H1 (cell line): Measurements from ENCODE around the gene CPXM2. TPM values are rescaled to one million over a fixed set of nuclear protein-coding genes. Genes with fewer than 3 reads are reported as not detected.
A peak's percentile ranks its signal among the peaks of the same experiment; 100 is the strongest.

ENCODE experiments used
- CTCF ChIA-PET: fragments of 300-600 bp; sonication (Branson Sonifier 250); formaldehyde crosslinking; loops from one replicate; lab custom pipeline; 2021; ENCODE audit not compliant: partially characterized antibody; lab: Charles Lee
- POLR2A ChIA-PET: fragments of 300-600 bp; sonication (Branson Sonifier 250); formaldehyde crosslinking; loops from one replicate; lab custom pipeline; 2021; ENCODE audit warnings: inconsistent platforms; ENCODE audit not compliant: partially characterized antibody; lab: Charles Lee
- DNase-seq, 2 experiments: peaks; one replicate each; pipeline versions ENCODE4 v3.0.0 to v3.0.0-alpha.2; 2010 to 2022; ENCODE audit warnings: low spot score in 2 of 2, low read depth in 1 of 2, mixed read lengths in 1 of 2
- FAIRE-seq: peaks from 2 replicates; lab custom pipeline; 2011; peaks lifted over from hg19 to GRCh38; lab: Jason Lieb, UNC
- H2AFZ ChIP-seq: 2 replicates; pipeline ENCODE4 v1.8.1; 2012; ENCODE audit warnings: low read length, inconsistent platforms
- H2AK5ac ChIP-seq: 2 replicates; pipeline ENCODE4 v1.6.1; 2013; ENCODE audit warnings: low read depth, low read length
- H2BK120ac ChIP-seq: replicated peaks from 2 replicates; pipeline ENCODE3; 2013; ENCODE audit warnings: low read depth, low read length, inconsistent platforms
- H2BK12ac ChIP-seq: 2 replicates; pipeline ENCODE4 v1.6.1; 2013; ENCODE audit warnings: low read depth, low read length
- H2BK15ac ChIP-seq: 2 replicates; pipeline ENCODE4 v1.6.1; 2013; ENCODE audit warnings: low read length
- H2BK20ac ChIP-seq: 2 replicates; pipeline ENCODE4 v1.6.1; 2013; ENCODE audit warnings: low read length
- H2BK5ac ChIP-seq: 2 replicates; pipeline ENCODE4 v1.6.1; 2013; ENCODE audit warnings: low read depth, low read length
- H3K14ac ChIP-seq: 2 replicates; pipeline ENCODE4 v1.6.1; 2013; ENCODE audit warnings: inconsistent platforms; ENCODE audit not compliant: insufficient read length
- H3K18ac ChIP-seq: 2 replicates; pipeline ENCODE4 v1.6.1; 2013; ENCODE audit warnings: low read length; ENCODE audit errors: extremely low read depth
- H3K23ac ChIP-seq: 2 replicates; pipeline ENCODE4 v1.6.1; 2013; ENCODE audit warnings: inconsistent platforms; ENCODE audit not compliant: insufficient read length
- H3K23me2 ChIP-seq: 2 replicates; pipeline ENCODE4 v1.6.1; 2013; ENCODE audit warnings: low read depth, low read length
- H3K27ac ChIP-seq: 2 replicates; pipeline ENCODE4 v1.6.1; 2011; ENCODE audit warnings: low read depth, low read length, inconsistent platforms
- H3K27me3 ChIP-seq, 4 experiments: replicated peaks in 1 of 4; 1 replicate in 1 of 4; 2 replicates in 3 of 4; pipeline versions ENCODE4 v1.6.1 to v1.8.1; 2011 to 2013; ENCODE audit warnings: low read length in 3 of 4, mild to moderate bottlenecking in 3 of 4, inconsistent platforms in 2 of 4, mixed read lengths in 2 of 4, moderate library complexity in 1 of 4; ENCODE audit not compliant: control insufficient read depth in 3 of 4, insufficient read depth in 3 of 4; ENCODE audit errors: extremely low read depth in 1 of 4
- H3K36me3 ChIP-seq, 4 experiments: 2 replicates each; pipeline versions ENCODE4 v1.6.1 to v1.8.1; 2011 to 2013; ENCODE audit warnings: mild to moderate bottlenecking in 4 of 4, low read length in 3 of 4, moderate library complexity in 2 of 4, control low read depth in 1 of 4, inconsistent platforms in 1 of 4; ENCODE audit not compliant: insufficient read depth in 4 of 4, control insufficient read depth in 2 of 4
- H3K4ac ChIP-seq: replicated peaks from 2 replicates; pipeline ENCODE3; 2013; ENCODE audit warnings: low read length, low read depth, mixed read lengths, inconsistent platforms; ENCODE audit not compliant: insufficient read length
- H3K4me1 ChIP-seq, 4 experiments: replicated peaks in 1 of 4; 1 replicate in 1 of 4; 2 replicates in 3 of 4; pipeline versions ENCODE4 v1.6.1 to v1.8.1; 2011 to 2013; ENCODE audit warnings: low read length in 3 of 4, inconsistent platforms in 2 of 4, mixed read lengths in 1 of 4; ENCODE audit not compliant: insufficient read depth in 4 of 4, control insufficient read depth in 3 of 4
- H3K4me2 ChIP-seq, 2 experiments: 2 replicates each; pipeline versions ENCODE4 v1.6.1 to v1.8.1; 2011 to 2013; ENCODE audit warnings: low read depth in 2 of 2, low read length in 2 of 2, control low read depth in 1 of 2, inconsistent platforms in 1 of 2, mild to moderate bottlenecking in 1 of 2; ENCODE audit not compliant: insufficient read depth in 1 of 2
- H3K4me3 ChIP-seq, 4 experiments: fragments of 200-600, 300-600 bp in 1 of 4; sonication (generic), shearing (Covaris generic), sonication (Bioruptor Twin) in 1 of 4; 2 replicates each; pipeline versions ENCODE4 v1.5.1 to v1.8.1; 2011 to 2016; ENCODE audit warnings: low read length in 4 of 4, low read depth in 3 of 4, control low read depth in 2 of 4, inconsistent platforms in 2 of 4, mild to moderate bottlenecking in 2 of 4, mixed read lengths in 1 of 4, moderate library complexity in 1 of 4; ENCODE audit not compliant: insufficient read depth in 2 of 4; ENCODE audit errors: extremely low read depth in 1 of 4
- H3K56ac ChIP-seq: replicated peaks from 2 replicates; pipeline ENCODE3; 2013; ENCODE audit warnings: low read depth, mild to moderate bottlenecking, mixed read lengths, low read length, inconsistent platforms; ENCODE audit not compliant: insufficient read length
- H3K79me1 ChIP-seq: 2 replicates; pipeline ENCODE4 v1.6.1; 2013; ENCODE audit warnings: low read depth, low read length, control low read depth
- H3K79me2 ChIP-seq, 2 experiments: 2 replicates each; pipeline versions ENCODE4 v1.6.1 to v1.8.1; 2012 to 2013; ENCODE audit warnings: low read length in 2 of 2, mild to moderate bottlenecking in 2 of 2, inconsistent platforms in 1 of 2; ENCODE audit not compliant: insufficient read depth in 2 of 2, control insufficient read depth in 1 of 2
- H3K9ac ChIP-seq, 4 experiments: replicated peaks in 1 of 4; 1 replicate in 1 of 4; 2 replicates in 3 of 4; pipeline versions ENCODE4 v1.6.1 to v1.8.1; 2011 to 2013; ENCODE audit warnings: low read depth in 3 of 4, low read length in 3 of 4, control low read depth in 2 of 4, mild to moderate bottlenecking in 2 of 4, moderate library complexity in 2 of 4, inconsistent platforms in 1 of 4; ENCODE audit errors: extremely low read depth in 1 of 4
- H3K9me3 ChIP-seq, 2 experiments: 2 replicates each; pipeline versions ENCODE4 v1.6.1 to v1.8.1; 2012 to 2013; ENCODE audit warnings: mild to moderate bottlenecking in 2 of 2, moderate library complexity in 2 of 2, control low read depth in 1 of 2, inconsistent platforms in 1 of 2, low read depth in 1 of 2, low read length in 1 of 2, mixed read lengths in 1 of 2; ENCODE audit not compliant: insufficient read depth in 2 of 2
- H4K20me1 ChIP-seq, 2 experiments: replicated peaks in 1 of 2; 2 replicates each; pipeline versions ENCODE3 to v1.8.1; 2011 to 2013; ENCODE audit warnings: inconsistent platforms in 2 of 2, low read length in 2 of 2, mild to moderate bottlenecking in 1 of 2; ENCODE audit not compliant: insufficient read depth in 2 of 2, control insufficient read depth in 1 of 2
- H4K5ac ChIP-seq: 2 replicates; pipeline ENCODE4 v1.6.1; 2013; ENCODE audit warnings: low read length, low read depth, mixed read lengths, inconsistent platforms; ENCODE audit not compliant: insufficient read length
- H4K8ac ChIP-seq: 2 replicates; pipeline ENCODE4 v1.8.0; 2013; ENCODE audit warnings: mild to moderate bottlenecking, moderate library complexity, low read length, inconsistent platforms; ENCODE audit not compliant: insufficient read depth; ENCODE audit errors: extremely low read depth
- H4K91ac ChIP-seq: replicated peaks from 2 replicates; pipeline ENCODE3; 2013; ENCODE audit warnings: low read length, mixed read lengths, inconsistent platforms; ENCODE audit not compliant: insufficient read length
- JUND ChIP-seq: IDR thresholded peaks from 2 replicates; pipeline ENCODE4 v1.6.1; 2011; ENCODE audit warnings: mild to moderate bottlenecking, improper control_type of control experiment, low read length
- POLR2AphosphoS5 ChIP-seq: IDR thresholded peaks from 2 replicates; pipeline ENCODE4 v1.6.1; 2011; ENCODE audit warnings: low read depth, low read length
- POU5F1 ChIP-seq: IDR thresholded peaks from 2 replicates; pipeline ENCODE4 v1.6.1; 2011; ENCODE audit warnings: low read depth, mild to moderate bottlenecking, low read length, moderate library complexity
- RFX5 ChIP-seq: IDR thresholded peaks from 2 replicates; pipeline ENCODE4 v1.6.1; 2011; ENCODE audit warnings: low read depth, low read length, improper control_type of control experiment, borderline replicate concordance
- RXRA ChIP-seq: IDR thresholded peaks from 2 replicates; pipeline ENCODE4 v1.6.1; 2011; ENCODE audit warnings: low read depth, mild to moderate bottlenecking, low read length, moderate library complexity; ENCODE audit not compliant: insufficient read depth
- SP1 ChIP-seq: IDR thresholded peaks from 2 replicates; pipeline ENCODE4 v1.6.1; 2011; ENCODE audit warnings: low read depth, low read length
- TEAD4 ChIP-seq: IDR thresholded peaks from 2 replicates; pipeline ENCODE4 v1.6.1; 2012; ENCODE audit warnings: low read depth, low read length, inconsistent platforms, mixed read lengths
- WGBS, 2 experiments: shearing (Covaris generic) in 1 of 2; methylation state at CpG; one replicate each; pipeline versions ENCODE4 v1.1.6 to v1.1.7; 2013 to 2015; ENCODE audit warnings: low lambda C conversion rate in 2 of 2, mixed read lengths in 2 of 2, inconsistent platforms in 1 of 2, low coverage in 1 of 2, missing lambda C conversion rate in 1 of 2; ENCODE audit not compliant: insufficient replicate concordance in 2 of 2, insufficient coverage in 1 of 2, insufficient read length in 1 of 2; ENCODE audit errors: extremely low coverage in 1 of 2, missing lambda C conversion rate in 1 of 2; 5-methylcytosine and 5-hydroxymethylcytosine counted together
- polyA plus RNA-seq, 7 experiments: library from polyadenylated mRNA; depleted of rRNA in 3 of 7; stranded (reverse) in 5 of 7; unstranded in 2 of 7; fragments of >200 nt in 5 of 7; fragments of 200-250 nt in 2 of 7; gene quantifications; 1 replicate in 5 of 7; 2 replicates in 1 of 7; 4 replicates in 1 of 7; pipeline versions ENCODE4 v1.2.1 to v1.2.3, GENCODE V29; 2011 to 2013; ENCODE audit warnings: missing spikeins in 2 of 7, mixed read lengths in 2 of 7
- total RNA-seq: library from RNA; stranded (reverse); fragmentation: NEBNext Ultra II Directional; extraction: Animal tissue kit (Norgen Biotek cat#: 25700); gene quantifications from 2 replicates; pipeline ENCODE4 v1.2.1, GENCODE V29; 2021

Gene CPXM2
- total and polyA plus RNA-seq, 2 of the 8 experiments (the other 6 are each of a cell fraction or from before 2014, with no cell fraction given): 2.4 to 2.9 TPM

- Histone ChIP-seq H3K18ac (no peak overlapping the region), H3K4me1 (no peaks in the 10 kb centered on the region), H2BK20ac (no peak overlapping the region), H2AK5ac (no peak overlapping the region), H3K23me2 (peaks cover 5% of the 10 kb centered on the region; the same call in 1 of the 2 replicates), H2BK120ac (no peak overlapping the region), H4K8ac (no peak overlapping the region), H2BK12ac (0 out of 2 replicates have a peak overlapping the region, but pooled peaks have one; percentile 3), H3K36me3 (no peaks in the 10 kb centered on the region), H3K14ac (no peak overlapping the region), H3K56ac (no peak overlapping the region), H3K79me1 (no peaks in the 10 kb centered on the region), H3K9ac (no peak overlapping the region), H3K27ac (no peak overlapping the region), H3K4me2 (no peak overlapping the region), H4K5ac (no peak overlapping the region), H4K91ac (no peak overlapping the region), H3K27me3 (0 out of 7 replicates have a peak, but pooled peaks cover 0 to 2% (median 0%) of the 10 kb centered on the region in 4 experiments), H3K4ac (no peak overlapping the region), H4K20me1 (peaks cover 0 to 4% of the 10 kb centered on the region in 2 experiments), H2BK15ac (no peak overlapping the region), H3K79me2 (no peaks in the 10 kb centered on the region), H3K9me3 (peaks cover 0 to 2% of the 10 kb centered on the region in 2 experiments; a peak in 1 of 4 replicates), H3K4me3 (no peak overlapping the region), H3K23ac (no peak overlapping the region), H2BK5ac (no peak overlapping the region), H2AFZ (no peak overlapping the region)
- FAIRE-seq (no peak), DNase-seq (no peak)
- ChIA-PET CTCF (interaction anchor here (0.6 kb wide), 2 partner anchors 32 to 77 kb away, joined by 3 read pairs; no protein-coding TSS in a partner anchor), POLR2A (no interaction called here)
- no peak for TF ChIP-seq RFX5
- no peak for TF ChIP-seq JUND
- no peak for TF ChIP-seq RXRA
- TF ChIP-seq POLR2AphosphoS5: no peak
- TF ChIP-seq SP1: no peak
- no peak for TF ChIP-seq POU5F1
- no peak for TF ChIP-seq TEAD4
- WGBS, 2 experiments: 91% methylated on average over 7 of the region's 7 CpGs; no CpG with 5 or more reads in 1 of the 2 experiments
Observed at GRCh38 chr10:123939591-123939990, 48.0 kb upstream of the CPXM2 start.
